GM10266 (cell line): Measurements from ENCODE around the gene SREBF1.
A peak's percentile ranks its signal among the peaks of the same experiment; 100 is the strongest.

ENCODE experiments used
- DNase-seq: peaks from one replicate; pipeline ENCODE4 v3.0.0; 2012; ENCODE audit errors: extremely low spot score
- TF ChIP-seq, protein P1 (sequence below): IDR thresholded peaks from 2 replicates; pipeline ENCODE4 v1.5.1; 2012; ENCODE audit warnings: mild to moderate bottlenecking, low read depth; ENCODE audit not compliant: control insufficient read depth, insufficient read depth; ENCODE audit errors: missing control alignments

SREBF1 gene

DNA sequence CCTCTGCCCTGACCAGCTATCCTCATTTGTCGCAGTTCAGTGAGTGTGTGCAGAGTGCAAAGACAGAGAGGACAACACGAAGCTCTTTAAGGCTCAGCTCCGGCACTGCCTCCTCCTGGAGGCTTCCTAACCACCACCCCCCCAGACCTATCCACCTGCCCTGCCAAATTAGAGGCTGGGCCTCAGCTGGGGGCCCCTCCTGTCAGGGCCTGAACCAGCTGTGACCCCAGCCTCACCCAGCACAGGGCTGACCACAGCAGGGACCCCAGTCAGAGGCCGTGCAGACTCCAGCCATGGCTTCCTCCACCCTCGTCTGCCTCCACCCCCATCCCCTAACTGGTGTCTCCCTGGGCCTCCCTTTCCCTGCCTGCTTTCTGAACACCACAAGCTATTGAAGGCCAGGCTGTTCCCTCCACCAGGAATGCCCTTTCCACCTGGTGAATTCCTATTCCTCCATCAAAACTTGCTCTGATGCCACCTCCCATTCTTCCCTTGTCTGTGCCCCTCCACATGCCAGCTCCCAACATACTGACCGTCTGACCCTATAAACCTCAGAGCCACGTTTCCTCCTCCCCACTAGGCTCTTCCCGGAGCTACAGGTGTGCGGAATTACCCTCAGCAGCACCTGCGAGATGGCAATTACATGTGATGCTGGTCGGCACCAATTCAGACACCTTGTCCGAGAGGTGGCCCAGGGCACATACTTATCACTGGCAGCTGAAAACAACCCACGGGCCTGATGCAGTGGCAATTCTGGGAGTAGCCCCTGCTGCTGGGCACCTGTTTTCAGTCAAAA lies 8.8 kb downstream of the SREBF1 start:
- no peak for DNase-seq

DNA sequence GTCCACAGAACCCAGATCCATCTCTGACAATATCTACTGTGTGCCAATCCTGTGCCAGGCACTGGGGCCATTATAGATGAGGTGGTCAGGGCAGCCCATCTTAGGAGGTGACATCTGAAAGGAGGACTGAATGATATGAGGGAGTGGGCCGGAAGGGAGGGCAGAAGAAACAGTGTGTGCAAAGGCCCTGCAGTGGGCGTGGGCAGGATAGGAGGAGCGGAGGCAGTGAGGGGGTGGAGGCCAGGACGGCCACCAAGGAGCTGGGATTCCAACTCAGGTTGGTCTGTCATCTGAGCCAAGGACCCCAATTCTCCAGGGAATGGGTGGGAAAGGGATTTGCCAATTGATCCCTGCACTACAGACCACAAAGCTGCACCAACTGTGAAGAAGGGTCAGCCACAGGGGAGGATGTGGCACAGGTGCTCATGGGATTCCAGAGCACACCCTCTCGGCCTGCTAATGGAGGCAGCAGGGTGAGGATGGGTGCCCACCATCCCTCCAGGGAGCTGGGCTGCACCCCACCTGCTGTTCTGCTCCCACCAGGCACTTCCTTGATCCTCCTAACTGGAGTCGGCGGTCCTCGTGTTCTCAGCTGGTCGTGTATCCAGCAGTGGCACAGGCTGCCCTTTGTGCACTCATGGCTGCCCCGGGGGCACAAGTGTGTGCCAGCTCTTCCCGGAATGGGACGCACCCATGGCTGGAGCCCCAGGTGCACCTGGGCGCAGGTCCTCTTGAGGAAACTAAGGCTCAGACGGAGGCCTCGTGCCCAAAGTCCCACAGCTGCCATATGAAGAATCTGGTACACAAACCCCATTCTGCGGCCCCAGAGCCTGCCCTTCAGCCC lies 9.6 kb downstream of the SREBF1 start:
- TF ChIP-seq, protein P1, sequence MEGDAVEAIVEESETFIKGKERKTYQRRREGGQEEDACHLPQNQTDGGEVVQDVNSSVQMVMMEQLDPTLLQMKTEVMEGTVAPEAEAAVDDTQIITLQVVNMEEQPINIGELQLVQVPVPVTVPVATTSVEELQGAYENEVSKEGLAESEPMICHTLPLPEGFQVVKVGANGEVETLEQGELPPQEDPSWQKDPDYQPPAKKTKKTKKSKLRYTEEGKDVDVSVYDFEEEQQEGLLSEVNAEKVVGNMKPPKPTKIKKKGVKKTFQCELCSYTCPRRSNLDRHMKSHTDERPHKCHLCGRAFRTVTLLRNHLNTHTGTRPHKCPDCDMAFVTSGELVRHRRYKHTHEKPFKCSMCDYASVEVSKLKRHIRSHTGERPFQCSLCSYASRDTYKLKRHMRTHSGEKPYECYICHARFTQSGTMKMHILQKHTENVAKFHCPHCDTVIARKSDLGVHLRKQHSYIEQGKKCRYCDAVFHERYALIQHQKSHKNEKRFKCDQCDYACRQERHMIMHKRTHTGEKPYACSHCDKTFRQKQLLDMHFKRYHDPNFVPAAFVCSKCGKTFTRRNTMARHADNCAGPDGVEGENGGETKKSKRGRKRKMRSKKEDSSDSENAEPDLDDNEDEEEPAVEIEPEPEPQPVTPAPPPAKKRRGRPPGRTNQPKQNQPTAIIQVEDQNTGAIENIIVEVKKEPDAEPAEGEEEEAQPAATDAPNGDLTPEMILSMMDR = no peak
- no peak for DNase-seq

More for the DNA sequence above, 8.8 kb downstream of the SREBF1 start:
- TF ChIP-seq, protein P1 = no peak

DNA sequence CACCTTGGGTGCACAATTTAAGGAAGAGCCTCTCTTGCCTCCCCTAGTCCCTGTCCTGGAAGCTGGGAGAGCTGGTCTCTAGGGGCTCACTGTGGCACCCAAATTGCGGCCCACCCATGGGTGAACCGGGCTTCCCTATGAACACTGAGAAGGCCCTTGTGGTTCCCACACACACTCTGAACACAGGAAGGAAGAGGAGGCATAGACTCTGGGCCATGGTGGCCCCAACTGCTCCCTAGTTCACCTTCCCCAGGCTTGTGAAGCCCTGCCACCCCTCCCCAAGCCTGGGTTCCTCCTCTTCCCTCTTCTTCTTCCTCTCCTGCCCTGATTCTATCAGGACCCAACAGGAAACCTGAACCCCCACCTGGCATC lies 10.5 kb downstream of the SREBF1 start:
- TF ChIP-seq, protein P1 = no peak
- no peak for DNase-seq

DNA sequence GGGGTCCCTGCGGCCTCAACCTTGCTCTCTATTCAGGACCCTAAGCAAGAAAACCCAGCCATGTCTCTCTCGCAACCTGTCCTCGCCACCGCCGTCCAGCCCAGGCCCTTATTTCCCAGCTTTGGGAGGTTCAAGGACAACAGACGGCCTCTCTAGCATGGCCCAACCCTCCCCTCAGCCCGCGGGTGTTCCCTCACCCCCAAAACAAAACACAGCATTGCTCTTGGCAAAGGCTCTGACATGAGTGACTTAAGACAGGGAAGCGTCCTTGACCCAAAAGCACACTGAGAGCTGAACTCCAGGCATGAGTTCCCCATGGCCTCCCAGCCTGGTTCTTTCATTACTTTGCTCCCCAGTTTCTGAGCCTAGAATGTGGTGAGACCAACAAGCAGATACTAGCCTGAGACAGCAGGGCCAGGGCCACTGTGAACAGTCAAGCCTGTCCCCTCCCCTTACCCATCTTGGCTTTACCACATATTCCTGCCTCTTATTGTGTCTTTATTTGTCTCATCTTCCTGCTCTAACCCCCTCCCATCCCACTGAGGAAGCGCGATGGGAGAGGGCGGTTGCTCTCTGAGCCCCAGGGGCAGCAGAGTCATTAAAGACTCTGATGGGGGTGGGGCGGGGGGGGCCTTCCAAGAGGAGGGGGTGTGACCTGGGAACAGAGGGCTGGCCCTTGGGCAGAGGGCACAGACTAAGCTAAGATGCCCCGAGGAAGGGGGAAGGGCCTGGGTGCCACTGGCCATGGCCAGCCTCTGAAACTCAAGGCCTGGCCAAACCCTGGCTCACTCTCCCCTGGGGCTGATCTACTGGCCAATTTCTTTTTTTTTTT lies 11.8 kb downstream of the SREBF1 start:
- DNase-seq = peak; percentile 11
- TF ChIP-seq, protein P1 = no peak

DNA sequence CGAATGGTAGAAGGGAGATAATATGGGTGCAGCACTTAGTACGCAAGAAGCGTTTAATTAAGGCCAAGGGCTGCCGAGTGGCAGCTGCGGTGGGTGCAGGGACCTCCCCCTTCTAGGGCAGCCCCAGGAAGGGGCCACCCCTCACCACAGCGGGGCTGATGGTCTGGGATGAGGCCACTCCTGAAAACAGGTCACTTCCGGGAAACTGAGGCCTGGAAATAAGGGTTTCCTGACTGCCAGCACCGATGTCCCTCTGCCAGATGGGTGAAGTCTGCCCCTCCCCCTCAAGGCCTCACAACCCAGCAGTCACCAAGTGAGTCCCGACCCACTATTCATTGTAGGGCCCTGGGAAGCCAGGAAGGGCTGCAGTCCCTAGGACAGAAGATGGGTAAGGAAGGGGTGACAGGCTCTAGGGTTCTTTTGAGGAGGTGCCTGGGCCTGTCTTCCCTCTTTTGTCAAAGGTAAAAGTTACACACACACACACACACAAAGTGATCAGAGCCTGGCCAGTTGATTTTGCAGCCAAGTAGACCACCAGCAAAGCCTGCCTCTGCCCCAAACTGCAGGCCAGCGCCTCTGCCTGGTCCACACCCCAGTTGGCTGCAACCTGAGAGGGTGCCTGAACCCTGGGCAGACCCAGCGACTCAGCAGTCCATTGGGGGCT lies 12.5 kb downstream of the SREBF1 start:
- DNase-seq = peak; percentile 28
- TF ChIP-seq, protein P1 = no peak

DNA sequence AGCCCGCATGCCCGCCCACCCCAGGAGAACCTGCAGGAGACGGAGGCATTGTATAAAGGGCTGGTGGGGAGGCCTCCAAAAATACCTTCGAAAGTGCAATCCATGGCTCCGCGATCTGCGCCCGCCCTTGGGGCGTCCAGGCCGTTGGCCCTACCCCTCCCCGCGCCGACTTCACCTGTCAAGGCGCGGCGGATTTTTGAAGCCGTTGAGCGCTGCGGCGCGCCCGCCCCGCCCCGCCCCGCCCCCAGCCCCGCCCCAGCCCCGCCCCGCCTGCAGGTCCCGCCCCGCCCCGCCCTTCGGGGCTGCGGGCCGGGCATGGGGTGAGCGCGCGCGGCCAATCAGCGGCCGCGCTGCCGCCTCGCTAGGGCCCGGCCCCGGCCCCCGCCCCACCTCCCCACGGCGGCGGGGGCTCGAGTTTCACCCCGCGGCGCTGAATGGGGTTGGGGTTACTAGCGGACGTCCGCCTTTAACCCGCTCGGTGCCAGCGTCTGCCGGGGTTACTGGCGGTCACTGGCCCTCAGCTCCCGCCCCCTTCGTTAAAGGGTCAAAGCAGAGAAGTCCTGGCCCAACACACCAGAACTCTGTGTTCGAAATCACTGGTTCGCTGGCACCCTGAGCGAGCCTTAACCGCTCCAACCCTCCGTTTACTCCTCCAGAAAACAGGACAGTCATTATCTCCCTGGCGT lies 13.2 kb downstream of the SREBF1 start:
- DNase-seq = peak; percentile 99
- TF ChIP-seq, protein P1 = no peak
